ENCODE data around the gene DUOX1.
"Not testable (repeated sequence)": the region's sequence is repeated elsewhere in the genome, so short reads cannot be mapped to it uniquely, and the experiment has no call there.

DUOX1 gene

DNA sequence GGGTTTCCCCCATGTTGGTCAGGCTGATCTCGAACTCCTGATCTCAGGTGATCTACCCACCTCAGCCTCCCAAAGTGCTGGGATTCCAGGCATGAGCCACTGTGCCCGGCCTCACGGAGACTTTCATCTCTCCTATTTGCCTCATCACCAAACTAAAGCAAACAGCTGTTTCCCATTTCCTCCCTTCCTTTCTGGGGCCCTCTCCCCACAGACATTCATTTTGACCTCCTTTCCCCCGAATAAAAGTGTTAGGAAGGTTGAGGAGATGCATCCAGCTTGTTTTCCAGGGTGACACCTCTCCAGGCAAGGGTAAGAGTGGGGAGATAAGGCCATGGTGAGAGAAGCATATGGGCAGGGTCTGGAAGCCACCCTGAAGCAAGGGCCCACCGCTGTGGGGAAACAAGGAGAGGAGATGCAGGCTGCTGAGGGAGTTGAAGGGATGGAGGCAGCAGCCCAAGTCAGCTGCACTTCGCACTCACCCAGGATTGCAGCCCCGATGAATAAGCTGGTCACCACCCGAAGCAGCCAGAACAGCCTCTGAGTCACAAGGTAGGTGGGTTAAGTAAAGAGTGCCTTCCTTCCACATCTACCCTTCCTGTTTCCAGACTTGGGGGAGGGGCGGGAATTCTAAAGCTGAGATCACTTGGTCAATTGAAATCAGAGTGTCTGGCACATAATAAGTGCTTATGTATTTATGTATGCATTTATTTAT is 7.9 kb upstream of the DUOX1 start:
- DNase-seq, result no peak

DNA sequence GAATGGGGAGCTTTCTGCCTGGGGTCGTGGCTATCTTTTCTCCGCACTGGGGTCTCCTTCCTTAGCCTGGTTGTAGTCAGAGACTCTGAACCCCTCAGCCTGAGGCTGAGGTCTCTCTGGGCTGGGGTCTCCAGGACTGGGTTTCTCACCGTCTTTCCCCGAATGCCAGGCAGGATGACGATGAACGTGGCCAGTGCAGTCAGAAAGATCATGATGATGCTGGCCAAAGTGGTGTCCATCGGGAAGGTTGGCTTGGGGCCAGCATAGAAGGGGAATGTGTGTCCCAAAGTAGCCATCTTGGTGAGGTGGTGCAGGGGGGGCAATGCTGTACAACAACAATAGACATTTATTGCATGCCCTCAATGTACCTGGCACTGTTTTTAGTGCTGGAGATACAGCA is 7.1 kb upstream of the DUOX1 start:
- no peak for DNase-seq

DNA sequence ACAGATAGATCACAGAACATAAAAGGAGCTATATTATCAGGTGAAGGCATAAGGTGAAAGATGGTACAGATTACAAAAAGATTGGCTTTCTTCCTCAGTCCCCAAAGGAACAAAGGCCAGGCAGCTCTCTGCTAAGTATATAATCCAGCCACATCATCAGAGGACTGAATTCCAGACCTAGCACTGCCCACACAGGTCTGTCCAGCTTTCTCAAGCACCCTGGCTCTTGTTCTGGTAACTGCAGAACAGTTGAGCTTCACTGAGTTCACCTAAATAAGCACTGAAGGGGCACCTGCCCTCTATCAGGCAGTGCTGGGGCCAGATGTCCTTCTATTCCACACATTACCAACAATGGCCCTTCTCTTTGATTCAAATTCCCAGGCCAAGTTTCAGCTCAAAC is 6.4 kb upstream of the DUOX1 start:
- DNase-seq, result no peak

DNA sequence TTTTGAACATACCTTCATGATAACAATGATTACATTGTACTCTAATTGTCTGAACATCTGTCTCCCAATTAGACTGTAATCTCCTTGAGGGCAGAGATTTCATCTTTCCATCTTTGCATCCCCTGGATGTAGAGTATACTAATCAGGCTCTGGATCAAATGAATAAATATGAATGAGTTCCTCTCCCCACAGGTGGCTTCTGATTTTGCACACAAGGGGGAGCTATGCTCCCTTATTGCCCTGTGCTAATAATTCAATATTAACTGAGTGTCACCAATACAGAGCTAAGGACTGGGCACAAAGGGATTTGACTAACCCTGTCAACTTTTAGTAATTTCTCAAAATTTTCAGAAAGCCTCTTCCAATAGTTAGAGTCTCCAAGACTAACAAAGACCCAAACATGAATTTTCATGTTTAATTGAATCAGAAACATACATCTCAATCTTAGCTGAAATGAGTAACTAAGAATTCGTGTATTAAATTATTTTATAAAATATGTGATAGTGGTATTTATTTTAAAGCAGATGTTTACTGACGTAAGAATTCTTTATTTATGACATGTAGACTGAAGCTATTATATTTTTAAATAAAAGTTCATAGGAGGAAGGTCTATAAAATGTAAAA is 3.1 kb upstream of the DUOX1 start:
- DNase-seq, result no peak

DNA sequence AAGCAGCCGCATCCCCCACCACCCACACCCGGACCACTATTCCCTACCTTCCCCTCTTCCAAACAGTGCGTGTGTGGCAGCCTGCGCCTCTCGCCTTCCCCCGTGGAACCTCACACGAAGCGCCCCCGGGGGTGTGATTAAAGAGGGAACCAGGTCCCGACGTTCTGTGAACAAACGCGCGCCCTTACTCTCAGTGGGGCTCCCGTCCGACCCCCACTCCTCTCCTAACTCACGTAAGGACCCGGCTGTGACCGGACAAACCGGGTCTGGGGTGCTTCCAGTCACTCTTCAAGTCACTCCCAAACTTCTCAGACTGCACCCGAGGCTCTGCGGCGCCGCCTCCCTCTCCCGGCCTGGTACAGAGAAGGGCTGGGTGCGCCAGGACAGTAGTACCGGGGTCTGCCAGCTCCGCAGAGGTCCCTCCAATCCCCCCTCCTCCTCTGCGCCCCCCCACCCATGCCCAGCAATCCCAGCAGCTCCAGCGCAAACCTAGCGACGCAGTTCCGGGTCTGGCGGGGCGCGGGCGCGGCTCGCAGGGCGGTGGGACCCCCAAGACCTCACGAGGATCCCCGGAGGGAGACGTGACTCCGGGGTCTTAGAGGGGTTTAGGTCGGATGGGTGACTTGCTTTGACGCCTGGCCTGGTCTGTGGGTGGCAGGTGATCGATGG is 689 bp upstream of the DUOX1 start:
- no peak for DNase-seq

DNA sequence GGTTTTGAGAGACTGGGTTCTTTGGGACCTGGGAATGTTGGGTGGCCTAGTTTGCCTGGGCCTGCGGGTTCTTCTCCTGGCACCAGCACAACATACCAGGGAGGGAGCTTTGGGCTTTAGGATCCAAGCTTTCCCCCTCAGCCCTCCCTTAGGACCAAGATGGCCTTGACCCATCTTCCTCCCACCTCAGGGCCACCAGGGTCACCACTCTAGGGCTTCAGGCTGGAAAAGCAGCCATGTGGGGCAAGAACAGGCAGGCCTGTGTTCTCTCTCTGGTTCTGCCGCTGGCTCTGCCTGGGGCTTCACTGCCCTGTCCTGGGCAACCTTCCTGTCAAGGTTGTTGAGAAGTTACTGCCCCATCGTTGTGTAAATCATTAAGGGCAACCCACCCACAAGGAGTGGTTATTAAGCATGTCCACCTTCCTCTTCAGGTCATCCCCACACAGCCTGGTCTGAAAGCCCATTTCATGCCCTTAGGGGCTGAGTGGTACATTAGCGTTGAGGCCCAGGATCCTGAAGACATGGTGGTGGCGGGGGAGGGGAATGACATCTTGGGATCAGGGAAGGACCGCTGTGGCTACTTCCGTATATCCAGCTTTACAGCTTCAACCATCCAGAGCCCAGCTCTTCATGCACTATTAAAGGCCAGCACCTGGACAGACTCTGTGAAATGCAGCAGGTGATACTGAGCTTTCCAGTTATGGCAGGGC is 652 bp downstream of the DUOX1 start:
- no peak for DNase-seq

DNA sequence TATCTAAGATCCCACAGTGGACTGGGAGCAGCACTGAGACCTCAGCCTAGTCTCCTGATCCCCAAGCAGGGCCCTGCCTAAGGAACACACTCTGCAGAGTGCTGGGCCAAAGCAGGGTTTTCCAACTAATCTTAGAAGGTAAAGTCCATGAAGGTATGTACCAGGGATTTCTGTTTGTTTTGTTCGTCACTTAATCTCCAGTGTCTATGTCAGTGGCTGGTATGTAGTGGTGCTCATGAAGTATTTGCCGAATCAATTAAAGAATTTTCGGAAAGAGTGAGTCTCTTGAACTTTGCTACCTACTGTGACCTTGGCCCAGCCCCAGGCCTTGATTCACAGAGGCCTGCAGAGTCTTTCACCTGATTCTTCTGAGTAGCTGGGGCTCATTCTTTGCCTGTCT is 1.7 kb downstream of the DUOX1 start:
- no peak for DNase-seq

DNA sequence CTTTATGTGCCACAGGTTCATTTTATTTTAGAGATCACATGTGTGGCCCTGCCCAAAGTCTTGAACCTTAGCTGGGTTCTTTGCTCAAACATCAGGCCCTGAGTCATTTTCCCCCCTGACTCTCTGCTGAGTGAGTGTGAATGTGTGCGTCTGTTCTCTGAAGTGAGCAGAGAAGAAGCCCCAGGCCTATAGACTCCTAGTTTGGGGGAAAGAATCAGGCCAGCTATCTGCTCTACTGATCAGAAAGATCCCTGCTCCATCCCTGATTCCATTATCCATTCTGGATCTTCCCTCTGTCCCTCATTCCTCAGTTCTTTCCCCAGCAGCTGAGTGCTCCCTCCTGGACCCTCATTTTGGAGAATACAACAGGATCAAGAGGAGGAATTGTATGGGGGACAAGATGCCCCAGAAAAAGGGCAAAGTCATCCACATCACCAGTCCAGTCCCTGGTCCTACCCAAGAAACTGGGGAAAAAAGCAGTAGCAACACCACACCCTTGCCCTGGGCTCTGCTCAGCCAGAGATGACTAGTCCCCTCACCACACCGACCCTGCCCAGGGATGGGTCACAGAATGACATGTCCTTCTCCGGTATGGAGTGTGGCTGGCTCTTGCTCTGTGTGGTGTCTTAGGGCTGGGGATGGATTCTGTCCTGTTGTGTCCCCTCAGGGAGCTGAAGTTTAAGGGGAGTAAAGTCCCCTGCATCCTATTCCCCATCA is 3.2 kb downstream of the DUOX1 start:
- DNase-seq, result no peak

DNA sequence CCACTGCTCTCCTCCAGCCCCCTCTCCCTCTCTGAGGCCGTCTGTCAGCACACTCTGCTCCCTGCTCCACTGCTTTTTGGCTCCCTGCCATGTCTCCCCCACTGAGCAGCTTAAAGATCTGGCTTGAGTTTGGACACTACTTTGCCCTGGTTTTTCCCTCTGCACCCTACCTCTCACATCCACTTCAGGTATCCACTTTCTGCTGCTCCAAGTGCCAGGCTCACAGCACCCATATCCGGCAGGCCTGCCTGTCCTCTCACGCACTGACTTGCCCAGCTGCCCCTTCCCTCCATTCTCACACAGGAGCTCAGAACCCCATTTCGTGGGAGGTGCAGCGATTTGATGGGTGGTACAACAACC is 3.7 kb downstream of the DUOX1 start:
- no peak for DNase-seq

DNA sequence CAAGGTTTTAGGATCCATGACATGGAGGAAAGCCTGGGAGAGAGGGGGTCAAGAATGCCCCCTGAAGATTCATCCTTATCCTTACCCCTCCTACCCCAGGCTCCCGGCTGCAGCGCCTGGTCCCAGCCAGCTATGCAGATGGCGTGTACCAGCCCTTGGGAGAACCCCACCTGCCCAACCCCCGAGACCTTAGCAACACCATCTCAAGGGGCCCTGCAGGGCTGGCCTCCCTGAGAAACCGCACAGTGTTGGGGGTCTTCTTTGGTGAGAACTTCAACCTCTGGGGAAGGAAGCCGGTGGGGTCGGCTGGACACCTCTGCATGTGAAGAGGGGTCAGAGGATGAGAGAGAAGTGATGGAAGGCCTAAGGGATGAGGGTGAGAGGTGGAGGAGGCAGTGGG is 4.3 kb downstream of the DUOX1 start:
- no peak for DNase-seq

DNA sequence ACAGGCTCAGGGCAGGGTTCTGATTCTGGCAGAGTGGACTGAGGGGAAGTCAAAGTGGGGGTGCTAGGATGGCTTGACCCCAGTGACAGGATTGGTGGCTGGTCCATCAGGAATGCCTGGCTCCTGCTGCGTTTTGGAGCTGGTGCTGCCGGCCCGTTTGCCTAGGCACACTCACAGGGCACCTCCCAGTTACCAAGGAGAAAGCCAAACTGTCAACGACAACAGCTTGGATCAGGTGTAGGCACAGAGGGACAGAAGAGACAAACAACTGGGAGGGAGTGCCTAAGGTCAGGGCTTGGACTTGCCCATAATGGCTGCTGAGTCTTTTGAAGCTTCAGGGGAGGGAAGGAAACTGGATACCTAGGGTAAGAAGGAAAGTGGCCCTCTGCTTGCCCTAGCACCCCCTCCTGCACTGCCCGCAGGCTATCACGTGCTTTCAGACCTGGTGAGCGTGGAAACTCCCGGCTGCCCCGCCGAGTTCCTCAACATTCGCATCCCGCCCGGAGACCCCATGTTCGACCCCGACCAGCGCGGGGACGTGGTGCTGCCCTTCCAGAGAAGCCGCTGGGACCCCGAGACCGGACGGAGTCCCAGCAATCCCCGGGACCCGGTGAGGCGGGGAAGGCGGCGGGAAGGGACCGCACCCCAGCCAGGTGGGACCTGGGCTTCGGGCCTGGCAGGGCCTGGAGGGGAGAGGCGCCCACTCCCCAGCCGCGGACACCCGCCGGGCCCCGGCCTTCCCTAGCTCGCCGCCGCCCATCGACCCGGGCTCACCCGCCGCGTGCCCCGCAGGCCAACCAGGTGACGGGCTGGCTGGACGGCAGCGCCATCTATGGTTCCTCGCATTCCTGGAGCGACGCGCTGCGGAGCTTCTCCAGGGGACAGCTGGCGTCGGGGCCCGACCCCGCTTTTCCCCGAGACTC is 5.1 kb downstream of the DUOX1 start:
- DNase-seq, result no peak

DNA sequence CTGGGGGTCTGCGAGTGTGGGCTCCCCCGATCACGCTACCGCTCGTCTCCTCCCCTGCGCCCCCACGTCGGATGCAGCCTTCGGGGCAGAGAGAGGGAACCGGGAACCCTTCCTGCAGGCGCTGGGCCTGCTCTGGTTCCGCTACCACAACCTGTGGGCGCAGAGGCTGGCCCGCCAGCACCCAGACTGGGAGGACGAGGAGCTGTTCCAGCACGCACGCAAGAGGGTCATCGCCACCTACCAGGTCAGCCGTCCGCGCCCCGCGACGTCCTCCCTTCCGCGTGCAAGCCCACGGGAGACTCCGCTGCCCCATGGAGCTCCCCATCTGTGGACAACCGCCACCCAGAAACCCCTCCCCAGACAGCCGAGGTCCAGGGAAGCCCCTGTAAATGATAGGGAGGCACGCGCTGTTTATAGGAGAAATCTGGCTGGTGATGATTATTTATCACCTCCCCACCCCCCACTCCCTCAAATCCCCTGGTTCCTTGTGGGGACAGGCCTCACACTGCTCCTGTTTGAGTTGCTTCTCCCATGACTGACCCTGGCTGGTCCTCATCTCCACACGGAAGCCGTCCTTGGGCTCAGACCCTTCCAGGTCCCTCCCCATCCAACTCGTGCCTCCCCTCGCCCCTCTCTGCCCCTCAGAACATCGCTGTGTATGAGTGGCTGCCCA is 6.0 kb downstream of the DUOX1 start:
- not testable (repeated sequence) for DNase-seq

DNA sequence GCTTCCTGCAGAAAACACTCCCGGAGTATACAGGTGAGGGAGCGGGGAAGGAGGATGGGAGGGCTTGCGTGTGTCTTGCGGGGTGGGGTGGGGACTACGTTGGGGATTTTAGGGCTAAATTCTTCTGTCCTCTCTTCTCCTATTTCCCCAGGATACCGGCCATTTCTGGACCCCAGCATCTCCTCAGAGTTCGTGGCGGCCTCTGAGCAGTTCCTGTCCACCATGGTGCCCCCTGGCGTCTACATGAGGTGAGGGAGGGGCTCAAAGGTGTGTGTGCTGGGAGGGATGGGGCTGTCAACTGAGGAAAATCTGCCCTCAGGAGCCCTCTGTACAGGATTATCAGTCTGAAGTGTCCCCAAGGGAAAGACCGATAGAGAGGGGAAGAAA is 6.6 kb downstream of the DUOX1 start:
- DNase-seq, result no peak

DNA sequence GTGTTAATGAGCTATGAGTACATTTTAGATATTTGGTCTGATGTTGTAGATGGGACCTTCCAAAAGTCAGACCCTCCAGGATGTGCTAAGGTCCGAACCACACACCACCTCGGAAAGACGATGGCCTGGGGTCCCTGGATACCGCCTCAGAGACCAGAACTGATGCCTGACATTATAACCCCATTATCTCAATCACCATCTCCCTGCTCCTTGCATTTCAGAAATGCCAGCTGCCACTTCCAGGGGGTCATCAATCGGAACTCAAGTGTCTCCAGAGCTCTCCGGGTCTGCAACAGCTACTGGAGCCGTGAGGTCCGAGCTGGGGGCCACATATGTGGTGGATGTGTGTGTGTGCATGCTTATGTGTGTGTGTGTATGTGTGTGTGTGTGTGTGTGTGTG is 7.9 kb downstream of the DUOX1 start:
- DNase-seq, result no peak

DNA sequence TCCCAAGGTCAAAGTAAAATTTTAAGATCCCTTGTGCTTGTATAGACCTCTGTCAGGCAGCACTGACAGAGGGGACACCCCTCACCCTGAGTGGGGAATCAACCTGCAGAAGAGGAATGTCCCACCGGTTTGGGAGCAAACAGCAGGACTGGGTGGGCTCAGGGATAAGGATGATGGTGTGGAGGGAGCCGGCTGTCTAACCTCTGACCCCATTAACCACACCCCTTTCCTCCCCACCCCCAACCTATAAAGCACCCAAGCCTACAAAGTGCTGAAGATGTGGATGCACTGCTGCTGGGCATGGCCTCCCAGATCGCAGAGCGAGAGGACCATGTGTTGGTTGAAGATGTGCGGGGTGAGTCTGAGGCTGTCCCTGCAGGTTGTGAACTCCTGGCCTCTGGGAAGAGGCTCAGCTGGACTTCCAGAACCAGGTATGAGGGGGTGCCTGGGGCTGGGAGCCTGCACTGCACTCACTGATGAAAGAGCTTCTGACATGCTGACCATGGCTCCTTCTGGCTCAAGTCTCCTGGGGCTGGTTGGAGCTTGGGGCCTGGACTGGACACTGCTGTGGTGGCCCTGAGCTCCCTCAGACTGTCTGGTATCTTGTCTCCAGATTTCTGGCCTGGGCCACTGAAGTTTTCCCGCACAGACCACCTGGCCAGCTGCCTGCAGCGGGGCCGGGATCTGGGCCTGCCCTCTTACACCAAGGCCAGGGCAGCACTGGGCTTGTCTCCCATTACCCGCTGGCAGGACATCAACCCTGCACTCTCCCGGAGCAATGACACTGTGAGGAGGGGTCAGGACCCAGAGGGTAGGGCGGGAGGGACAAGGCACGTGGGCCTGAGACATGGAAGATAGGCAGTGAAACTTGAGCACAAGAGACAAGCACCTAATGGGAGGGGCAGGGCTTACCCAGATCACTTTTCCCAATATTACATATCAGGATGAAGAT is 9.3 kb downstream of the DUOX1 start:
- no peak for DNase-seq

DNA sequence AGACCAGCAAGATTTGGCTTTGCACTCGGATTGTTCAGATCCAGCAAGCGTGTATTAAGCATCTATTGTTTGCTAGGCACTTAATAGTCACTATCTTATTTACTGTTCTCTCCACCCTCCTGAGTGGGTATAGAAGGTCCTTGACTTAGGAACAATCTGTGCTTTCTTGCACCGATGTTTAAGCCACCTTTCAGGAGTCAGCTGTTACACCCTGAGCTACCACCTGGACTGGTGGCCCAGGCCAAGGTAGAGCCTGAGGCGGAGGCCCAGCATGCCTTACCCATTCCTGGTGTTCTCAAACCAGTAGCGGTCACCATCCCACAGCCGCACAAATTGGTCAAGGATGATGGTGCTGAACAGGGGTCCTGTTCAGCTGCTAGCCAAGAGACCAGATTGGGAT is 10.0 kb downstream of the DUOX1 start:
- no peak for DNase-seq

DNA sequence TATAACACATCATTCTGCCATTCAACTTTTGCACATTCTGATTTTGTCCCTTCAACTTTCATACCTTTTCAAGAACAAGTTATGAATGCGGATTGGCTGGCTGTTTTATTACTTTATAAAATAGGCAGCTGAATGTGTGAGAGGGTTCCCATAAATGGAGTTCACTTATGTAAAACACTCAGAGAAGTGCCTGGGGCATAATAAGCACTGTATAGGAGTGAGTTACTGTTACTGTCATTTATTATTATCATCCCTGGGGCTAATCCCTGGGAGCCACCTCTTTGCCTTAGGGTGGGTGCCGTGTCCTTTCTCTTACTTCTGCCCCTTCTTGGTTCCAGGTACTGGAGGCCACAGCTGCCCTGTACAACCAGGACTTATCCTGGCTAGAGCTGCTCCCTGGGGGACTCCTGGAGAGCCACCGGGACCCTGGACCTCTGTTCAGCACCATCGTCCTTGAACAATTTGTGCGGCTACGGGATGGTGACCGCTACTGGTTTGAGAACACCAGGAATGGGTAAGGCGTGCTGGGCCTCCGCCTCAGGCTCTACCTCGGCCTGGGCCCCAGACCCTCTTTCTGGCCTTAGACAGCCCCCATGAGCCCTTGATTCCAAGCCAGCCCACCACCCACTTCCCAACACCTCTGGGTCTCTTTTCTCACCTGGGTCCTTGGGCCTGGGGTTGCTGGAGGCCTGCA is 10.9 kb downstream of the DUOX1 start:
- no peak for DNase-seq

DNA sequence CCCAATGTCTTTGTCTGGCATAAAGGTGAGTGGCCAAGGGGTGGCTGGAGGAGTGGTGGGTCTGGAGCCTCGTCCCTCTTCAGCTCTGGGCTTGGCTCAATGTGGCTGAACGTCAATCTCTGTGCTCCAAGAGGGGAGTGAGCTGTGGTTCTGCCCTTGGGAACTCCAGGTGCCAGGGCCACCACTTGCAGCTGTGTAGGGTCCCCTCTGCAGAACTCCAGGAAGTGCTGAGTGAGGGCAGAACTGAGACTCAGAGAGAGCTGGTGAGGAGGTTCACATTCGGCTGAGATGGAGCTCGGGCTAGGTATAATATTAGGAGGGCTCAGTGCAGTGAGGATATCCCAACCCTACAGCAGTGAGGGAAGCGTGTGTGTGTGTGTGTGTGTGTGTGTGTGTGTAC is 11.6 kb downstream of the DUOX1 start:
- DNase-seq, result no peak

DNA sequence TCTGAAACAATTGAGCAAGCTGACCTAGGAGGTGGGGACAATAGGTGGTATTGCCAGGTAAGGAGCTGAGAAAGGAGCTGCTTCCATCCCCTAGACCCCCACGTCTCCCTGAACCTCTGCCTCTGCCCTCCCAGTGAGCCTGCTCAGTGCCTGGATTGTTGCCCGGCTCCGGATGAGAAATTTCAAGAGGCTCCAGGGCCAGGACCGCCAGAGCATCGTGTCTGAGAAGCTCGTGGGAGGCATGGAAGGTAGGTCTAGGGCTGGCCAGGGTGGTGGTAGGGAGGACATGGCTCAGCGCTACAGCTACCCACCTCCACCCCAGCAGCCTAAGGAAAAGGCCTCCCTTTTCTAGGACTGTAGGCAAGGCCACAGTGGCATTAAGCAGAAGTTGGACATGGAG is 13.3 kb downstream of the DUOX1 start:
- no peak for DNase-seq

DNA sequence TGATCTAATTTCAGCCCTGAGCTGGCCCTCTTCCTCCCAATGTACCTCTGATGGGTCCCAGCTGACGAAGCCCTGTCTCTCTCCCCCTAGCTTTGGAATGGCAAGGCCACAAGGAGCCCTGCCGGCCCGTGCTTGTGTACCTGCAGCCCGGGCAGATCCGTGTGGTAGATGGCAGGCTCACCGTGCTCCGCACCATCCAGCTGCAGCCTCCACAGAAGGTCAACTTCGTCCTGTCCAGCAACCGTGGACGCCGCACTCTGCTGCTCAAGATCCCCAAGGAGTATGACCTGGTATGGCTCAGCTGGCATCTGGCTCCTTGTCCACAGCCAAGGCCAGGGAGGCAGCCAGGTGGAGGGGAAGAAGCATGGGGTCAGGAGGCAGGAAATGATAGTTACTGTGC is 14.2 kb downstream of the DUOX1 start:
- no peak for DNase-seq

Data from SIG-M5 (cell line).